ENCODE measurements around the gene NRXN3.

The NRXN3 gene

GRCh38 chr14:79137836-79138235 is 967.7 kb downstream of the NRXN3 start:
- H3K27ac Mint-ChIP-seq = no peak overlapping the region
- H3K4me1 Mint-ChIP-seq = no peaks in the 10 kb centered on the region
- no peaks in the 10 kb centered on the region for H3K27me3 Mint-ChIP-seq

GRCh38 chr14:79144896-79145295 is 974.7 kb downstream of the NRXN3 start:
- Mint-ChIP-seq H3K27ac (no peak overlapping the region), H3K27me3 (peaks cover 1% of the 10 kb centered on the region), H3K9me3 (peaks cover 6% of the 10 kb centered on the region), H3K36me3 (no peaks in the 10 kb centered on the region), H3K4me1 (no peaks in the 10 kb centered on the region), H3K4me3 (no peak overlapping the region)

More at GRCh38 chr14:79137836-79138235, 967.7 kb downstream of the NRXN3 start:
- H3K9me3 Mint-ChIP-seq = no peaks in the 10 kb centered on the region
- no peak overlapping the region for H3K4me3 Mint-ChIP-seq
- no peaks in the 10 kb centered on the region for H3K36me3 Mint-ChIP-seq

GRCh38 chr14:79150226-79150625 is 980.1 kb downstream of the NRXN3 start:
- H3K27ac Mint-ChIP-seq = no peak overlapping the region
- peaks cover 1% of the 10 kb centered on the region for H3K27me3 Mint-ChIP-seq
- no peak overlapping the region for H3K4me3 Mint-ChIP-seq
- no peaks in the 10 kb centered on the region for H3K4me1 Mint-ChIP-seq
- H3K36me3 Mint-ChIP-seq = no peaks in the 10 kb centered on the region
- peaks cover 3% of the 10 kb centered on the region for H3K9me3 Mint-ChIP-seq

GRCh38 chr14:79157369-79157768 is 987.2 kb downstream of the NRXN3 start:
- no peaks in the 10 kb centered on the region for H3K36me3 Mint-ChIP-seq
- no peaks in the 10 kb centered on the region for H3K4me1 Mint-ChIP-seq
- H3K27me3 Mint-ChIP-seq = no peaks in the 10 kb centered on the region
- peaks cover 8% of the 10 kb centered on the region for H3K9me3 Mint-ChIP-seq
- no peak overlapping the region for H3K4me3 Mint-ChIP-seq
- H3K27ac Mint-ChIP-seq = no peak overlapping the region

- H3K9me3 Mint-ChIP-seq = peaks cover 22% of the 10 kb centered on the region
- H3K4me3 Mint-ChIP-seq = no peak overlapping the region
- no peaks in the 10 kb centered on the region for H3K4me1 Mint-ChIP-seq
- H3K36me3 Mint-ChIP-seq = peaks cover 2% of the 10 kb centered on the region
- H3K27ac Mint-ChIP-seq = no peak overlapping the region
- no peaks in the 10 kb centered on the region for H3K27me3 Mint-ChIP-seq
Observed at GRCh38 chr14:79161571-79161970, 991.4 kb downstream of the NRXN3 start.

GRCh38 chr14:79162833-79163232 is 992.7 kb downstream of the NRXN3 start:
- Mint-ChIP-seq H3K4me3 (no peak overlapping the region), H3K9me3 (peaks cover 22% of the 10 kb centered on the region), H3K4me1 (no peaks in the 10 kb centered on the region), H3K27me3 (no peaks in the 10 kb centered on the region), H3K36me3 (peaks cover 2% of the 10 kb centered on the region), H3K27ac (no peak overlapping the region)

GRCh38 chr14:79165471-79166090 is 995.4 kb downstream of the NRXN3 start:
- Mint-ChIP-seq H3K27ac (no peak overlapping the region), H3K27me3 (no peaks in the 10 kb centered on the region), H3K36me3 (peaks cover 2% of the 10 kb centered on the region), H3K4me1 (no peaks in the 10 kb centered on the region), H3K9me3 (peaks cover 17% of the 10 kb centered on the region), H3K4me3 (no peak overlapping the region)

- Mint-ChIP-seq H3K9me3 (peaks cover 17% of the 10 kb centered on the region), H3K36me3 (peaks cover 2% of the 10 kb centered on the region), H3K27ac (no peak overlapping the region), H3K27me3 (no peaks in the 10 kb centered on the region), H3K4me1 (no peaks in the 10 kb centered on the region), H3K4me3 (no peak overlapping the region)
Observed at GRCh38 chr14:79166171-79166570, 996.0 kb downstream of the NRXN3 start.

GRCh38 chr14:79167957-79168356 is 997.8 kb downstream of the NRXN3 start:
- H3K36me3 Mint-ChIP-seq = no peaks in the 10 kb centered on the region
- H3K27ac Mint-ChIP-seq = no peak overlapping the region
- H3K4me3 Mint-ChIP-seq = no peak overlapping the region
- no peaks in the 10 kb centered on the region for H3K27me3 Mint-ChIP-seq
- H3K4me1 Mint-ChIP-seq = no peaks in the 10 kb centered on the region
- peaks cover 13% of the 10 kb centered on the region for H3K9me3 Mint-ChIP-seq

- Mint-ChIP-seq H3K27ac (no peak overlapping the region), H3K36me3 (no peaks in the 10 kb centered on the region), H3K4me1 (no peaks in the 10 kb centered on the region), H3K4me3 (no peak overlapping the region), H3K9me3 (peaks cover 3% of the 10 kb centered on the region), H3K27me3 (peaks cover 2% of the 10 kb centered on the region)
Observed at GRCh38 chr14:79175671-79176070, 1005.5 kb downstream of the NRXN3 start.

- H3K27ac Mint-ChIP-seq = no peak overlapping the region
- H3K4me3 Mint-ChIP-seq = no peak overlapping the region
- H3K4me1 Mint-ChIP-seq = no peaks in the 10 kb centered on the region
- H3K36me3 Mint-ChIP-seq = no peaks in the 10 kb centered on the region
- H3K9me3 Mint-ChIP-seq = peaks cover 3% of the 10 kb centered on the region
- H3K27me3 Mint-ChIP-seq = peaks cover 2% of the 10 kb centered on the region
Observed at GRCh38 chr14:79177106-79177505, 1006.9 kb downstream of the NRXN3 start.

GRCh38 chr14:79178719-79179118 is 1008.5 kb downstream of the NRXN3 start:
- no peaks in the 10 kb centered on the region for H3K4me1 Mint-ChIP-seq
- H3K36me3 Mint-ChIP-seq = no peaks in the 10 kb centered on the region
- H3K4me3 Mint-ChIP-seq = no peak overlapping the region
- H3K27me3 Mint-ChIP-seq = peaks cover 2% of the 10 kb centered on the region
- no peak overlapping the region for H3K27ac Mint-ChIP-seq
- peaks cover 3% of the 10 kb centered on the region for H3K9me3 Mint-ChIP-seq

- no peak overlapping the region for H3K27ac Mint-ChIP-seq
- H3K9me3 Mint-ChIP-seq = no peaks in the 10 kb centered on the region
Observed at GRCh38 chr14:79179985-79180384, 1009.8 kb downstream of the NRXN3 start.

GRCh38 chr14:79180656-79181055 is 1010.5 kb downstream of the NRXN3 start:
- Mint-ChIP-seq H3K4me3 (no peak overlapping the region), H3K9me3 (no peaks in the 10 kb centered on the region), H3K36me3 (no peaks in the 10 kb centered on the region), H3K4me1 (no peaks in the 10 kb centered on the region), H3K27me3 (no peaks in the 10 kb centered on the region), H3K27ac (no peak overlapping the region)

More at GRCh38 chr14:79179985-79180384, 1009.8 kb downstream of the NRXN3 start:
- no peaks in the 10 kb centered on the region for H3K4me1 Mint-ChIP-seq
- no peaks in the 10 kb centered on the region for H3K27me3 Mint-ChIP-seq
- H3K4me3 Mint-ChIP-seq = no peak overlapping the region
- no peaks in the 10 kb centered on the region for H3K36me3 Mint-ChIP-seq

GRCh38 chr14:79186523-79186922 is 1016.4 kb downstream of the NRXN3 start:
- Mint-ChIP-seq H3K36me3 (no peaks in the 10 kb centered on the region), H3K27ac (no peak overlapping the region), H3K9me3 (peaks cover 2% of the 10 kb centered on the region)

GRCh38 chr14:79193689-79194477 is 1023.7 kb downstream of the NRXN3 start:
- H3K27me3 Mint-ChIP-seq = no peaks in the 10 kb centered on the region
- no peaks in the 10 kb centered on the region for H3K4me1 Mint-ChIP-seq
- H3K9me3 Mint-ChIP-seq = peaks cover 8% of the 10 kb centered on the region
- H3K36me3 Mint-ChIP-seq = no peaks in the 10 kb centered on the region
- no peak overlapping the region for H3K27ac Mint-ChIP-seq
- H3K4me3 Mint-ChIP-seq = no peak overlapping the region

More at GRCh38 chr14:79186523-79186922, 1016.4 kb downstream of the NRXN3 start:
- H3K27me3 Mint-ChIP-seq = no peaks in the 10 kb centered on the region
- no peak overlapping the region for H3K4me3 Mint-ChIP-seq
- H3K4me1 Mint-ChIP-seq = no peaks in the 10 kb centered on the region

All from activated naive CD4-positive, alpha-beta T cell treated with anti-CD3 and anti-CD28 coated beads, Interleukin-2, amount 50 U/mL, for 24 hours (primary cell).